ENCODE measurements around the gene ZC3H14.

Gene ZC3H14

DNA sequence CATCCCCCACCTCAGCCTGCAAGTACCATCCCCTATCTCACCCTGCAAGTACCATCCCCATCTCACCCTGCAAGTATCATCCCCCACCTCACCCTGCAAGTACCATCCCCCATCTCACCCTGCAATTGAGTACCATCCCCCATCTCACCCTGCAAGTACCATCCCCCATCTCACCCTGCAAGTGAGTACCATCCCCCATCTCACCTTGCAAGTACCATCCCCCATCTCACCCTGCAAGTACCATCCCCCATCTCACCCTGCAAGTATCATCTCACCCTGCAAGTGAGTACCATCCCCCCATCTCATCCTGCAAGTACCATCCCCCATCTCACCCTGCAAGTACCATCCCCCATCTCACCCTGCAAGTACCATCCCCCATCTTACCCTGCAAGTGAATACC is 45.0 kb downstream of the ZC3H14 start:
- no peak overlapping the region for H3K4me3 ChIP-seq (ENCODE audit: low read depth, low read length)
- TF ChIP-seq, protein P1, sequence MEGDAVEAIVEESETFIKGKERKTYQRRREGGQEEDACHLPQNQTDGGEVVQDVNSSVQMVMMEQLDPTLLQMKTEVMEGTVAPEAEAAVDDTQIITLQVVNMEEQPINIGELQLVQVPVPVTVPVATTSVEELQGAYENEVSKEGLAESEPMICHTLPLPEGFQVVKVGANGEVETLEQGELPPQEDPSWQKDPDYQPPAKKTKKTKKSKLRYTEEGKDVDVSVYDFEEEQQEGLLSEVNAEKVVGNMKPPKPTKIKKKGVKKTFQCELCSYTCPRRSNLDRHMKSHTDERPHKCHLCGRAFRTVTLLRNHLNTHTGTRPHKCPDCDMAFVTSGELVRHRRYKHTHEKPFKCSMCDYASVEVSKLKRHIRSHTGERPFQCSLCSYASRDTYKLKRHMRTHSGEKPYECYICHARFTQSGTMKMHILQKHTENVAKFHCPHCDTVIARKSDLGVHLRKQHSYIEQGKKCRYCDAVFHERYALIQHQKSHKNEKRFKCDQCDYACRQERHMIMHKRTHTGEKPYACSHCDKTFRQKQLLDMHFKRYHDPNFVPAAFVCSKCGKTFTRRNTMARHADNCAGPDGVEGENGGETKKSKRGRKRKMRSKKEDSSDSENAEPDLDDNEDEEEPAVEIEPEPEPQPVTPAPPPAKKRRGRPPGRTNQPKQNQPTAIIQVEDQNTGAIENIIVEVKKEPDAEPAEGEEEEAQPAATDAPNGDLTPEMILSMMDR (IDR thresholded peaks at IDR 0.05; ENCODE audit: low read depth, low read length): no peak

DNA sequence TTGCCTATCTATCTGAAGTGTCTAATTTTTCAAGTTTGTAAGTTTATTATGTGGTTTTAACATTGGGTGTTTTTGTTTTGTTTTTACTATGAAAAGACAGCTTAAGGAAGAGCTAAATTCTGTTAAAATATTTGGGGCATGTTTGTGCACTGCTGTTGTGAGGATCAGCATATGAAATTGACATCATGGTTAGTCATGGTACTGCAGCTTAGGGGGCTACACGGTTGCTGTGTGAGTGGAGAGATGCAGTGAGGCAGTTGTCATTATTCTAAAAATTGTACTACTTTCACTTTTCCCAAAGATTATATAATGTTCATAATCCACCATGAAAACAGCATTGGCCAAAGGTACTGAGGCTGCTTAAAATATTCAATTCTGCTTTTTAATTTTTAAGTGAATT is 49.0 kb downstream of the ZC3H14 start:
- H3K4me3 ChIP-seq (ENCODE audit: low read depth, low read length): no peak overlapping the region

DNA sequence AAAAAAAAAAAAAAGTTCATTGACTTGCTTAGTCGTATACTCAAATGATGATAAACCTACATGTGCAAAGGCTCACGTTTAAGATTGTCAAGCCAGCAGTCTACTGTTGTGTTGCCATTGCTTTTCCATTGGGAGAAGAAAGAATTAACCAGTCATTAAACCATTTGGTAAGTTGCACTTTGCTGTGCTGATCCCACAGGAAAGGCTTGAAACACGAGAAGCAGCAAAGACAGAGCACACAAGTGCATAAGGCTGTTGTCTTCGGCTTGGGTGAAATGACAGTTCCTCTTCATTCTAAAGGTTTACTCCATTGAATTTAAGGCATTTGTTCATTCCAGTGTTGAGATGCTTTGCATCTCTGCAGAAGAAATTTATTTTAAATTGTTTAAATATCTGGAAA is 50.1 kb downstream of the ZC3H14 start:
- TF ChIP-seq, protein P1 (IDR thresholded peaks at IDR 0.05; ENCODE audit: low read depth, low read length): no peak
- no peak overlapping the region for H3K4me3 ChIP-seq (ENCODE audit: low read depth, low read length)

More for the DNA sequence above, 49.0 kb downstream of the ZC3H14 start:
- TF ChIP-seq, protein P1 (IDR thresholded peaks at IDR 0.05; ENCODE audit: low read depth, low read length): no peak

DNA sequence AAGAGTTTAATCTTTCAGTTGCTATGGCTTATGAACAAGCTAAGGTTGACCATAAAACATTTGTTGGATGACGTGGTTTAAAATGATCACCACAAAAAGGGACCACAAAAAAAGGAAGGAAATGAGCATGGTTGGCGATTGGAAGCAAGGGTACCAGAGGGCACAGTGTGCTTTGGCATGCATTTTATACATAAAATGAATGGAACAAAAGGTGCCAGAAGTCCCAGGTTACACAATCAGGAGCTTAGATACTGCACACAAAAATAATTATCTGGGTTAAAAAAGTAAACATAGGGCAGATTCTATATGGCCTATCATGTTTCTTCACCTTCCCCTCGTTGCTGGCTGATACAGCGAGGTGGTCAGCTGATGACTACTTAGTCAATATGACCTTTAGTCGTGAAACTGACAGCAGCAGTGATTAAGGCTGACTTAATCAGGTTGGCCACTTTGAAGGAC is 50.7 kb downstream of the ZC3H14 start:
- H3K4me3 ChIP-seq (ENCODE audit: low read depth, low read length): no peak overlapping the region
- TF ChIP-seq, protein P1 (IDR thresholded peaks at IDR 0.05; ENCODE audit: low read depth, low read length): no peak

DNA sequence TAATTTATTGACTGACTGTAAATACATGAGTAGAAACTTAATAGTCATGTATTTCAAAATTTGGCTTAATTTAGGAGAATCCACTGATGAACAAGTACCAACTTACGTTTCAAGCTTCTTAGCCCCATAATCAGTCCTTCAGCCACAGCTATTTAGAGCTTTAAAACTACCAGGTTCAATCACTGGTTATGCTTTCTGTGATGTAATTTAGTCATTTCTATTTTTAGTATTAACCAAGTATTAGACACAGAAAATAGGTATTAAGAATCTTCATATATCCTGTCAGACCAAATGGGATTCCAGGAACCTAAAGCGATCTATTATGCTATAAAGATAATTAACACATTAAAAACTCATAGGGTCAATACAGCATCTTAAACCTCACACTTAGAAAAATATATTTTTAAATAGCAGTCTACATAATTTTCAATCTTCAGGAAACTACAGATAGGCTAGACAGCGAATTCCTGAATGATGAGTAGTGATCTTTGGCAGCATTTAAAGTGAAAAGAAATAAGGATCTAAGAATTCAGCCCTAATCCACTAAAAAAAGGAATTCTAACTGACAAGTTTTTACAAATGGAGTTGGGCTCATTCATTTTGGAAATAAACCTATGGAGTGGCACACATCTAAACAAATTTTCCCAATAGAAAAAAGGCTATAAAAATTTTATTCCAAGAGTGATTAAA is 51.5 kb downstream of the ZC3H14 start:
- TF ChIP-seq, protein P1 (IDR thresholded peaks at IDR 0.05; ENCODE audit: low read depth, low read length): no peak
- no peak overlapping the region for H3K4me3 ChIP-seq (ENCODE audit: low read depth, low read length)

DNA sequence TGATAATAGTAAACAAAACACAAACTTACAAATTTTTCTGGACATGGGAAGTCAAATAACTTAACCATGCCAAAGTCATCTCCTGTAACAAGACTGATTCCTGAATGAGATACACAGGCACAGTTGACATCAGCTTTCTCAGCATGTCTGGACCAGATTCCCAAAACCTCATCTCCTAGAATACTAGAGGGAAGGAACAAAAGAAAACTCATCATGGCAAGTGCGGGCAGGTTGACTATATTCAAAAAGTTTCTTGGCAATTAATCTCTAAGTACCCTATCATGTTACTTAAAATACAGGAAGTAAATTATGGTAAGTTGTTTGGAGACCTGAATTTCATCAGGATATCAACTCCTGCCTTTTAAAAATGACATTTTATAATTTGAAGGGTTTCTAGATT is 53.9 kb downstream of the ZC3H14 start:
- H3K4me3 ChIP-seq (ENCODE audit: low read depth, low read length): no peak overlapping the region
- TF ChIP-seq, protein P1 (IDR thresholded peaks at IDR 0.05; ENCODE audit: low read depth, low read length): no peak

DNA sequence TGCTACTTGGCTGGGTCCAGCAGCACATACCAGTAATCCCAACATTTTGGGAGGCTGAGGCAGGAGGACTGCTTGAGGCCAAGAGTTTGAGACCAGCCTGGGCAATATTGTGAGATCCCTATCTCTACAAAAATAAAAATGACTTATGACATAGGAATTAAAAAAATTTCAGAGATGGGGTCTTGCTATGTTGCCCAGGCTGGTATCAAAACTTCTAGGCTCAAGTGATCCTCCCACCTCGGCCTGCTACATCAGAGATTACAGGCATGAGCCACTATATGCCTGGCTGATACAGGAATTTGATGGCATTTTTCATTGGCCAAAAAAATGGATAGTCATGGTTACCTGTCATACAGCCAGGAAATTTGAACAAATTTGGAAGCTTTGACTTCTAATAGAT is 54.6 kb downstream of the ZC3H14 start:
- TF ChIP-seq, protein P1 (IDR thresholded peaks at IDR 0.05; ENCODE audit: low read depth, low read length): no peak
- no peak overlapping the region for H3K4me3 ChIP-seq (ENCODE audit: low read depth, low read length)
